H9 (cell line): ENCODE measurements around the gene CFAP57. TPM values are rescaled to one million over a fixed set of nuclear protein-coding genes. Genes with fewer than 3 reads are reported as not detected.

Experiments
- DNase-seq: peaks from one replicate; pipeline ENCODE4 v3.0.0-alpha.2; 2017
- H2AFZ ChIP-seq: one replicate; pipeline ENCODE4 v1.6.1; 2013; ENCODE audit warnings: mild to moderate bottlenecking, low read length, control low read depth, moderate library complexity
- H2AK5ac ChIP-seq: 2 replicates; pipeline ENCODE4 v1.6.1; 2013; ENCODE audit warnings: low read length, control low read depth, mixed read lengths; ENCODE audit not compliant: insufficient read length
- H2BK120ac ChIP-seq: one replicate; pipeline ENCODE4 v1.6.1; 2013; ENCODE audit warnings: low read depth, mild to moderate bottlenecking, low read length, control low read depth, inconsistent platforms; ENCODE audit not compliant: poor library complexity, severe bottlenecking
- H2BK12ac ChIP-seq: 2 replicates; pipeline ENCODE4 v1.6.1; 2013; ENCODE audit warnings: low read length, control low read depth, mixed read lengths, low read depth; ENCODE audit not compliant: insufficient read length
- H2BK15ac ChIP-seq: 2 replicates; pipeline ENCODE4 v1.6.1; 2013; ENCODE audit warnings: low read depth, low read length, control low read depth
- H2BK20ac ChIP-seq: one replicate; pipeline ENCODE4 v1.6.1; 2013; ENCODE audit warnings: low read depth, mild to moderate bottlenecking, low read length, control low read depth, inconsistent platforms; ENCODE audit not compliant: poor library complexity, severe bottlenecking
- H2BK5ac ChIP-seq: 2 replicates; pipeline ENCODE4 v1.6.1; 2013; ENCODE audit warnings: low read length, control low read depth, mixed read lengths; ENCODE audit not compliant: insufficient read length
- H3K14ac ChIP-seq: 2 replicates; pipeline ENCODE4 v1.6.1; 2013; ENCODE audit warnings: low read length, control low read depth; ENCODE audit not compliant: insufficient read depth
- H3K18ac ChIP-seq: 2 replicates; pipeline ENCODE4 v1.6.1; 2013; ENCODE audit warnings: low read depth, mild to moderate bottlenecking, mixed read lengths, low read length, control low read depth; ENCODE audit not compliant: insufficient read length
- H3K23ac ChIP-seq: 2 replicates; pipeline ENCODE4 v1.6.1; 2013; ENCODE audit warnings: low read length, control low read depth, mixed read lengths, low read depth; ENCODE audit not compliant: insufficient read length
- H3K23me2 ChIP-seq: 2 replicates; pipeline ENCODE4 v1.6.1; 2013; ENCODE audit warnings: low read depth, mild to moderate bottlenecking, mixed read lengths, low read length, control low read depth; ENCODE audit not compliant: insufficient read length, poor library complexity, severe bottlenecking
- H3K27ac ChIP-seq: 2 replicates; pipeline ENCODE4 v1.5.1; 2013; ENCODE audit warnings: low read length, control low read depth, mixed read lengths, low read depth; ENCODE audit not compliant: insufficient read length
- H3K27me3 ChIP-seq: 2 replicates; pipeline ENCODE4 v1.6.1; 2013; ENCODE audit warnings: low read length, control low read depth, inconsistent platforms; ENCODE audit not compliant: insufficient read depth
- H3K4ac ChIP-seq: 2 replicates; pipeline ENCODE4 v1.6.1; 2013; ENCODE audit warnings: low read depth, mild to moderate bottlenecking, control low read depth, inconsistent platforms, low read length, moderate library complexity
- H3K4me1 ChIP-seq: 2 replicates; pipeline ENCODE4 v1.6.1; 2013; ENCODE audit warnings: low read length, control low read depth, inconsistent platforms; ENCODE audit not compliant: insufficient read depth
- H3K4me2 ChIP-seq: 2 replicates; pipeline ENCODE4 v1.6.1; 2013; ENCODE audit warnings: low read length, control low read depth, mixed read lengths; ENCODE audit not compliant: insufficient read length, insufficient read depth
- H3K56ac ChIP-seq: 2 replicates; pipeline ENCODE4 v1.6.1; 2013; ENCODE audit warnings: low read depth, mild to moderate bottlenecking, mixed read lengths, low read length, control low read depth; ENCODE audit not compliant: insufficient read length
- H3K79me1 ChIP-seq: 2 replicates; pipeline ENCODE4 v1.6.1; 2013; ENCODE audit warnings: low read depth, mild to moderate bottlenecking, moderate library complexity, low read length, control low read depth, inconsistent platforms; ENCODE audit not compliant: insufficient read depth, poor library complexity, severe bottlenecking
- H3K79me2 ChIP-seq: 2 replicates; pipeline ENCODE4 v1.6.1; 2013; ENCODE audit warnings: low read length, control low read depth, inconsistent platforms; ENCODE audit not compliant: insufficient read depth
- H3K9ac ChIP-seq: 2 replicates; pipeline ENCODE4 v1.6.1; 2013; ENCODE audit warnings: low read length, control low read depth, mixed read lengths; ENCODE audit not compliant: insufficient read length; ENCODE audit errors: extremely low read depth
- H3K9me3 ChIP-seq: one replicate; pipeline ENCODE4 v1.6.1; 2013; ENCODE audit warnings: low read depth, low read length, inconsistent platforms; ENCODE audit not compliant: control insufficient read depth
- H3T11ph ChIP-seq: one replicate; pipeline ENCODE4 v1.6.1; 2013; ENCODE audit warnings: mild to moderate bottlenecking, low read length, control low read depth, inconsistent platforms
- H4K20me1 ChIP-seq: one replicate; pipeline ENCODE4 v1.6.1; 2013; ENCODE audit not compliant: control insufficient read depth, insufficient read length, insufficient read depth
- H4K5ac ChIP-seq: 2 replicates; pipeline ENCODE4 v1.6.1; 2013; ENCODE audit warnings: low read depth, mild to moderate bottlenecking, mixed read lengths, low read length, control low read depth; ENCODE audit not compliant: insufficient read length
- H4K8ac ChIP-seq: replicated peaks from 2 replicates; pipeline ENCODE4 v1.6.1; 2013; ENCODE audit warnings: low read length, control low read depth, mixed read lengths, low read depth; ENCODE audit not compliant: insufficient read length
- H4K91ac ChIP-seq: 2 replicates; pipeline ENCODE4 v1.6.1; 2013; ENCODE audit warnings: low read depth, mild to moderate bottlenecking, moderate library complexity, mixed read lengths, low read length, control low read depth; ENCODE audit not compliant: insufficient read length
- H3K27ac Mint-ChIP-seq, 3 experiments: 2 replicates in 2 of 3; 3 replicates in 1 of 3; pipeline ENCODE4 v1.8.0; 2020 to 2021; ENCODE audit warnings: mixed read lengths in 3 of 3, mild to moderate bottlenecking in 1 of 3, moderate library complexity in 1 of 3
- H3K27me3 Mint-ChIP-seq: 2 replicates; pipeline ENCODE4 v1.8.0; 2021; ENCODE audit warnings: low read depth, mild to moderate bottlenecking, moderate library complexity, mixed read lengths
- H3K36me3 Mint-ChIP-seq, 3 experiments: 2 replicates in 2 of 3; 3 replicates in 1 of 3; pipeline ENCODE4 v1.8.0; 2020 to 2021; ENCODE audit warnings: low read depth in 3 of 3, mixed read lengths in 3 of 3; ENCODE audit not compliant: insufficient read depth in 1 of 3
- H3K4me1 Mint-ChIP-seq, 2 experiments: 2 replicates each; pipeline ENCODE4 v1.8.0; 2020; ENCODE audit warnings: mixed read lengths in 2 of 2
- H3K4me3 Mint-ChIP-seq, 2 experiments: 2 replicates in 1 of 2; 3 replicates in 1 of 2; pipeline ENCODE4 v1.8.0; 2020 to 2021; ENCODE audit warnings: mild to moderate bottlenecking in 2 of 2, mixed read lengths in 2 of 2, moderate library complexity in 1 of 2
- H3K9me3 Mint-ChIP-seq, 2 experiments: 2 replicates in 1 of 2; 3 replicates in 1 of 2; pipeline ENCODE4 v1.8.0; 2020; ENCODE audit warnings: mild to moderate bottlenecking in 2 of 2, mixed read lengths in 2 of 2, moderate library complexity in 1 of 2
- WGBS: extraction: QIAGEN DNeasy Blood & Tissue Kit; methylation state at CpG from one replicate; pipeline ENCODE4 v1.1.7; 2013; ENCODE audit warnings: missing lambda C conversion rate, low lambda C conversion rate, mixed read lengths; ENCODE audit not compliant: insufficient read length; ENCODE audit errors: extremely low coverage; 5-methylcytosine and 5-hydroxymethylcytosine counted together
- total RNA-seq: library from RNA; stranded (reverse); gene quantifications from 2 replicates; pipeline ENCODE4 v1.2.1, GENCODE V29; 2021
- TF ChIP-seq, protein P1 (sequence below): fragments of 200-600 bp; sonication (generic); conservative IDR thresholded peaks from 3 replicates; pipeline ENCODE4 v1.8.0; 2021; ENCODE audit warnings: antibody characterized with exemption, mild to moderate bottlenecking

The CFAP57 gene
- total RNA-seq, 1 experiment from 2014 or later, result 0.33 TPM

GRCh38 chr1:43237121-43237520 lies 65.0 kb downstream of the CFAP57 start:
- no CpG with 5 or more reads among the region's 1 CpG for WGBS

More at GRCh38 chr1:43237121-43237520, 65.0 kb downstream of the CFAP57 start:
- H2AFZ ChIP-seq, result no peak overlapping the region
- H3K4me3 Mint-ChIP-seq, result no peak overlapping the region
- H3K27ac Mint-ChIP-seq, result no peak overlapping the region
- H3K4me1 ChIP-seq, result peaks cover 3% of the 10 kb centered on the region; the same call in 1 of the 2 replicates
- H2BK12ac ChIP-seq, result no peak overlapping the region
- H3K4me2 ChIP-seq, result no peak overlapping the region
- H2BK5ac ChIP-seq, result no peak overlapping the region
- H3K9ac ChIP-seq, result no peak overlapping the region
- H3T11ph ChIP-seq, result no peak overlapping the region
- no peak overlapping the region for H4K8ac ChIP-seq
- H3K14ac ChIP-seq, result no peak overlapping the region
- no peak overlapping the region for H2AK5ac ChIP-seq
- H2BK15ac ChIP-seq, result no peak overlapping the region
- no peaks in the 10 kb centered on the region for H4K20me1 ChIP-seq
- no peaks in the 10 kb centered on the region for H3K27me3 ChIP-seq
- H3K23ac ChIP-seq, result no peak overlapping the region
- H3K79me1 ChIP-seq, result no peaks in the 10 kb centered on the region
- H3K56ac ChIP-seq, result no peak overlapping the region
- no peaks in the 10 kb centered on the region for H3K79me2 ChIP-seq
- H3K18ac ChIP-seq, result no peak overlapping the region
- TF ChIP-seq, protein P1, sequence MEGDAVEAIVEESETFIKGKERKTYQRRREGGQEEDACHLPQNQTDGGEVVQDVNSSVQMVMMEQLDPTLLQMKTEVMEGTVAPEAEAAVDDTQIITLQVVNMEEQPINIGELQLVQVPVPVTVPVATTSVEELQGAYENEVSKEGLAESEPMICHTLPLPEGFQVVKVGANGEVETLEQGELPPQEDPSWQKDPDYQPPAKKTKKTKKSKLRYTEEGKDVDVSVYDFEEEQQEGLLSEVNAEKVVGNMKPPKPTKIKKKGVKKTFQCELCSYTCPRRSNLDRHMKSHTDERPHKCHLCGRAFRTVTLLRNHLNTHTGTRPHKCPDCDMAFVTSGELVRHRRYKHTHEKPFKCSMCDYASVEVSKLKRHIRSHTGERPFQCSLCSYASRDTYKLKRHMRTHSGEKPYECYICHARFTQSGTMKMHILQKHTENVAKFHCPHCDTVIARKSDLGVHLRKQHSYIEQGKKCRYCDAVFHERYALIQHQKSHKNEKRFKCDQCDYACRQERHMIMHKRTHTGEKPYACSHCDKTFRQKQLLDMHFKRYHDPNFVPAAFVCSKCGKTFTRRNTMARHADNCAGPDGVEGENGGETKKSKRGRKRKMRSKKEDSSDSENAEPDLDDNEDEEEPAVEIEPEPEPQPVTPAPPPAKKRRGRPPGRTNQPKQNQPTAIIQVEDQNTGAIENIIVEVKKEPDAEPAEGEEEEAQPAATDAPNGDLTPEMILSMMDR, result no peak
- no peak overlapping the region for H4K91ac ChIP-seq
- no peak overlapping the region for H4K5ac ChIP-seq
- no peaks in the 10 kb centered on the region for H3K9me3 ChIP-seq
- H3K27me3 Mint-ChIP-seq, result peaks cover 3% of the 10 kb centered on the region; the same call in 1 of the 2 replicates
- H3K36me3 Mint-ChIP-seq, result no peaks in the 10 kb centered on the region; a peak in 1 of 7 replicates
- peaks cover 0 to 3% of the 10 kb centered on the region in 2 experiments; a peak in 2 of 4 replicates for H3K4me1 Mint-ChIP-seq
- no peak overlapping the region for H3K4ac ChIP-seq
- H2BK120ac ChIP-seq, result no peak overlapping the region
- H3K23me2 ChIP-seq, result no peaks in the 10 kb centered on the region
- H3K27ac ChIP-seq, result no peak overlapping the region
- DNase-seq, result no peak
- no peak overlapping the region for H2BK20ac ChIP-seq
- H3K9me3 Mint-ChIP-seq, result peaks cover 5 to 8% of the 10 kb centered on the region in 2 experiments; a peak in 4 of 5 replicates
